ENCODE measurements around the gene OARD1.
A peak's percentile ranks its signal among the peaks of the same experiment; 100 is the strongest.

The OARD1 gene

DNA sequence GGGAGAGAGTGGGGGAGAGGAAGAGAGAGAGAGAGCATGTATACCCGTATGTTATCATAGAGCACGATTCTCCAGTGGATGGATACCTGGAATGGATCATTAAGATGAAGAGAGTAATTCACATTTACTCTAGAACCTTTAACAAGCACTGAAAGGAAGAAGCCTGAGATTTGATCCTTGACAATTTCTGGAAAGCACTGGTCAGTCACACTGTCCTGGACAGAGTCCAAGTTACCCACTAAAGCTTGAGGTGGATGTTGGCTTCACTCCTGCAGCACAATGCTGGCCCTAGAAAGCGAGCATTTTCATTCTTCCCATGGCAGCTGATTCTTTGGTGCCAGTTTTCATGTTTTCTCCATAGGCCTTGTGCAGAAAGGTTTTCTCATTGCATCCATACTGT is 26.2 kb upstream of the OARD1 start:
- no peak for DNase-seq (ENCODE audit: low spot score)
- TF ChIP-seq, protein P1, sequence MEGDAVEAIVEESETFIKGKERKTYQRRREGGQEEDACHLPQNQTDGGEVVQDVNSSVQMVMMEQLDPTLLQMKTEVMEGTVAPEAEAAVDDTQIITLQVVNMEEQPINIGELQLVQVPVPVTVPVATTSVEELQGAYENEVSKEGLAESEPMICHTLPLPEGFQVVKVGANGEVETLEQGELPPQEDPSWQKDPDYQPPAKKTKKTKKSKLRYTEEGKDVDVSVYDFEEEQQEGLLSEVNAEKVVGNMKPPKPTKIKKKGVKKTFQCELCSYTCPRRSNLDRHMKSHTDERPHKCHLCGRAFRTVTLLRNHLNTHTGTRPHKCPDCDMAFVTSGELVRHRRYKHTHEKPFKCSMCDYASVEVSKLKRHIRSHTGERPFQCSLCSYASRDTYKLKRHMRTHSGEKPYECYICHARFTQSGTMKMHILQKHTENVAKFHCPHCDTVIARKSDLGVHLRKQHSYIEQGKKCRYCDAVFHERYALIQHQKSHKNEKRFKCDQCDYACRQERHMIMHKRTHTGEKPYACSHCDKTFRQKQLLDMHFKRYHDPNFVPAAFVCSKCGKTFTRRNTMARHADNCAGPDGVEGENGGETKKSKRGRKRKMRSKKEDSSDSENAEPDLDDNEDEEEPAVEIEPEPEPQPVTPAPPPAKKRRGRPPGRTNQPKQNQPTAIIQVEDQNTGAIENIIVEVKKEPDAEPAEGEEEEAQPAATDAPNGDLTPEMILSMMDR (IDR thresholded peaks at IDR 0.05; ENCODE audit: extremely low read depth, missing control alignments), result no peak

DNA sequence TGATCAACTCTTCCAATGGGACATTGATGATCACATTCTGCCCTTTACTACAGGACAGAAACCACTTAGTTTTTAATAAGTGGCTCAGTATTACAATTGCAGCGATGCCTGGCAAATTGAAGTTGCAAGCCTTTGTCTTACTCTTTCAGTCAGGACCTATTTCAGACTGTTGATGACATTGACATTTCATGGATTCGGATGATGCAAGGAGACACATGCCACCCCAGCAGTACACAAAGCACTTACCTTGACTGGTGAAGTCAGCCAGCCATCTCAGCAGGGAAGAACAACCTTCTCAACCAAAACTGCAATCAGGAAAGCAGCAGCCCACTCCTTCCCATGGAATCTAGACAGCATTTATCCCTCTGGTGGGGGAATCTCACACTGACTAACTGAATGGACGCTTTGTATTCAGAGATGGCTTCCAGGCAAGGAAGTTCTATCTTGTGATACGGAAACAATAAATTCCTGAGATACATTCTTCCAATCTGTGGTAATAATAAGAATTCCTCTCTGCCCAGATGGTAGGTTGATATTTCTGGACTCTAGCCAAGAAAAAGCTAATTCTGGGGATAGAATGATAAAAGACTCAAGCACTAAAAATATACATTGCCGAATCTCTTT is 25.4 kb upstream of the OARD1 start:
- TF ChIP-seq, protein P1 (IDR thresholded peaks at IDR 0.05; ENCODE audit: extremely low read depth, missing control alignments), result no peak
- no peak for DNase-seq (ENCODE audit: low spot score)

DNA sequence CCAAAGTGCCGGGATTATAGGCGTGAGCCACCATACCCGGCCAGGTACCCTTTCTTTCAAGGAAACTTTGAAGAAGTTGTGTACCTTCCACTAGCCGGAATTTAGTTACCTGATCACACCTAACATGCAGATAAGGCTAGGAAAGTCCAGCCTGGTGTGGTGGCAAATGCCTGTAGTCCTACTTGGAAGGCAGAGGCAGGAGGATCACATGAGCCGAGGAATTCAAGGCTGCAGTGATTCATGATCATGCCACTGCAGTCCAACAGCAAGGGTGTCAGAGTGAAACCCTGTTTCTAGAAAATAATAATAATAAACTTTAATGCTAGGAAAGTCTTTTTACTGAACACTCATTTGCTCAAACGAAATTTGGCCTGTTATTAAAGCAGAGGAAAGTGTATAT is 21.6 kb upstream of the OARD1 start:
- TF ChIP-seq, protein P1 (IDR thresholded peaks at IDR 0.05; ENCODE audit: extremely low read depth, missing control alignments), result no peak

DNA sequence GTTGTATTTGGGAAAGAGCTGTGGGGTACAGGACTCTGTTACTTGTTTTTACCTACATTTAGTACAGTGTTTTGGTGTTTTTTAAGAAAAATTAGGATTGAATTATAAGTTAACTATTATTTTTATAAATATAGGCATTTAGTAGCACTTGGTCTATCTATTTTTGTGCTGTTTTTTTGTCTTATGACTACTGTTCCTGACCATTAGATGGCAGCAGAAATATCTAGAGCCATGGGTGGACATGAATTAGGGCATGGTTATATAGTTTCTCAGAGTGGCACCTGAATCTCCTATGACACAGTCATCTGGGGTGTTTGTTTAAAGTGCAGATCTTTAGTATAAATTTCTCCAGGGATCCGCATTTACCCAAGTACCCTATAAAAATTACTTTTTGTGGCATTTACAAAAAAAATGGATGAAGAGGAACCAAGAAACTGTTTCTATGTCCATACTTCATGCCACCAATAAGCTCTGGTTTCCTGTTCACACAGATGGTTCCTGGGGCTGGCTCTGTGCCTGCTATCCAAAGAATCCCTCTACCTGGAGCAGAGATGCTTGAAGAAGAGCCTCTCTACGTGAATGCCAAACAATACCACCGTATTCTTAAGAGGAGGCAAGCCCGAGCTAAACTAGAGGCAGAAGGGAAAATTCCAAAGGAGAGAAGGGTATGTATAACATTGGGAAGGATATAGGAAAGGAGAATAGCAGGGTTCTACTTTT is 20.4 kb upstream of the OARD1 start:
- peak; percentile 32 for DNase-seq (ENCODE audit: low spot score)

More for the DNA sequence above, 21.6 kb upstream of the OARD1 start:
- no peak for DNase-seq (ENCODE audit: low spot score)

DNA sequence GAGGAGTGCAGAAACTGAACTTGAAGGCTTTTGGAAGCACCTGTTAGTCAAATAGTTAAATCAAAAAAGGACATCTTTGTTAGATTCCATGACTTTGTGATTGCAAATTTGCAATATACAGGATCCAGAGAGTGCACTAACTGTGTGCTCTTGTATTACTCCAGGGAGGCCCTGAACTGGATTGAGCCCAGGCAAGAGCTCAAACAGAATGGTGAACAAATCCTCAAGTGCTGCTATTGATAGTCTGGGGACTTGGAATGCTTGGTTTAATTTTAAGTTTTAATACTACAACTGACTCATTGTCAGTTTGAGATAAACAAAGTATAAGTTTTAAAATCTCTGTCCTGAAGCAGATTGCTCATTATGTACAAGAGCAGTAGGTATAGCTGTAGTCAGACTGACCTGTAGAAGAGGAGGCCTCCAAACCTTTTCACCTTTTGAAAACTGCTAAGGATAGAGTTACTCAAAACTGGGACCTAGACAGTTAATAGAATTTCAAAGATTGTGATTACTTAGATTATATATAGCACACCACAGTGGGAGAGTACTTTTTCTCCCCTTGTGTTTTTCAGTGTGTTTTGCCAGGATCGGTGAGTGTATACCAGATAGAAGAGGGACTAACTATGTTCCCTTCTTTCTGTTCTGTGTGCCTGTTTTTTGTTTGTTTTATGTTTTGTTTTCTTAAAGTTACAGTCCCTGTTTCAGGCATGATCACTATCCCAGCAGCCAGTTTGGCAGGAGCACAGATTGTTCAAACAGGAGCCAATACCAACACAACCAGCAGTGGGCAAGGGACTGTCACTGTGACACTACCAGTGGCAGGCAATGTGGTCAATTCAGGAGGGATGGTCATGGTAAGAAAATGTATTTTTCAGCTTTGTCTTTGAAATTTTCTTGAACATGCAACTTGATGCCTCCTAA is 18.9 kb upstream of the OARD1 start:
- DNase-seq (ENCODE audit: low spot score), result no peak

More for the DNA sequence above, 20.4 kb upstream of the OARD1 start:
- TF ChIP-seq, protein P1 (IDR thresholded peaks at IDR 0.05; ENCODE audit: extremely low read depth, missing control alignments), result no peak

DNA sequence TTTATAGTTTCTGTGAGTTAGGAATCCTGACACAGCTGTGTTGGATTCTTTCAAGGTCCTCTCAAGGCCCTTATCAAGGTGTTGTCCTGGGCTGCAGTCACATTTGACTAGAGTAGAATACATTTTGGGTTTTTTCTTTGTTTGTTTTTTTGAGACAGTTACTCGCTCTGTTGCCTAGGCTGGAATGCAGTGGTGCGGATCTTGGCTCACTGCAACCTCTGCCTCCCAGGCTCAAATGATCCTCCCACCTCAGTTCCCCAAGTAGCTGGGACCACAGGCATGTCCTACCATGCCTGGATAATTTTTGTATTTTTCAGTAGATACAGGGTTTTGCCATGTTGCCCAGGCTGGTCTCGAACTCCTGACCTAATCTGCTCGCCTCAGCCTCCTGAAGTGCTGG is 16.3 kb upstream of the OARD1 start:
- no peak for DNase-seq (ENCODE audit: low spot score)
- TF ChIP-seq, protein P1 (IDR thresholded peaks at IDR 0.05; ENCODE audit: extremely low read depth, missing control alignments), result no peak

More for the DNA sequence above, 18.9 kb upstream of the OARD1 start:
- TF ChIP-seq, protein P1 (IDR thresholded peaks at IDR 0.05; ENCODE audit: extremely low read depth, missing control alignments), result no peak
